Astrocyte of the hippocampus (primary cell): Measurements from ENCODE around the gene UBR3.
A peak's percentile ranks its signal among the peaks of the same experiment; 100 is the strongest.
"Not testable (repeated sequence)": the region's sequence is repeated elsewhere in the genome, so short reads cannot be mapped to it uniquely, and the experiment has no call there.

Experiments used
- DNase-seq: peaks from one replicate; pipeline ENCODE4 v3.0.0; 2011; ENCODE audit warnings: low read depth, low spot score

The UBR3 gene

GRCh38 chr2:170095380-170095779, 268.1 kb downstream of the UBR3 start:
- DNase-seq = no peak

GRCh38 chr2:170098626-170099312, 271.5 kb downstream of the UBR3 start:
- no peak for DNase-seq

- no peak for DNase-seq
These were observed 274.5 kb downstream of the UBR3 start for GRCh38 chr2:170101789-170102188.

- no peak for DNase-seq
These were observed 279.0 kb downstream of the UBR3 start for GRCh38 chr2:170106102-170106840.

- no peak for DNase-seq
These were observed 286.1 kb downstream of the UBR3 start for GRCh38 chr2:170113168-170113894.

GRCh38 chr2:170115501-170116229, 288.4 kb downstream of the UBR3 start:
- DNase-seq = no peak

- no peak for DNase-seq
These were observed 291.4 kb downstream of the UBR3 start for GRCh38 chr2:170118641-170119040.

- DNase-seq = not testable (repeated sequence)
These were observed 292.1 kb downstream of the UBR3 start for GRCh38 chr2:170119326-170119725.

GRCh38 chr2:170121689-170122088, 294.4 kb downstream of the UBR3 start:
- DNase-seq = no peak

GRCh38 chr2:170122883-170123547, 295.8 kb downstream of the UBR3 start:
- DNase-seq = peak; percentile 53

GRCh38 chr2:170123593-170123992, 296.3 kb downstream of the UBR3 start:
- DNase-seq = peak; percentile 26

GRCh38 chr2:170126138-170126728, 299.0 kb downstream of the UBR3 start:
- not testable (repeated sequence) for DNase-seq
